Measurements from ENCODE around the gene CACNA2D2. TPM values are rescaled to one million over a fixed set of nuclear protein-coding genes. Genes with fewer than 3 reads are reported as not detected.

CACNA2D2 gene
- total RNA-seq, 1 experiment from 2014 or later, result 0.33 TPM

GRCh38 chr3:50327129-50327528 is 176.3 kb downstream of the CACNA2D2 start:
- DNase-seq (ENCODE audit: low spot score), result no peak

- DNase-seq (ENCODE audit: low spot score), result no peak
Measured at GRCh38 chr3:50326182-50326541, 177.3 kb downstream of the CACNA2D2 start.

- DNase-seq (ENCODE audit: low spot score), result no peak
Measured at GRCh38 chr3:50325497-50326181, 177.8 kb downstream of the CACNA2D2 start.

- no peak for DNase-seq (ENCODE audit: low spot score)
Measured at GRCh38 chr3:50325113-50325480, 178.3 kb downstream of the CACNA2D2 start.

- DNase-seq (ENCODE audit: low spot score), result peak; percentile 63
Measured at GRCh38 chr3:50324351-50325112, 178.9 kb downstream of the CACNA2D2 start.

GRCh38 chr3:50323614-50324199 is 179.7 kb downstream of the CACNA2D2 start:
- DNase-seq (ENCODE audit: low spot score), result no peak

GRCh38 chr3:50323092-50323600 is 180.3 kb downstream of the CACNA2D2 start:
- DNase-seq (ENCODE audit: low spot score), result no peak

- peak; percentile 36 for DNase-seq (ENCODE audit: low spot score)
Measured at GRCh38 chr3:50322386-50323091, 180.9 kb downstream of the CACNA2D2 start, which contains the start of gene HYAL2. Gene HYAL2, minus strand, starts transcription at chr3:50322745. Its CDS starts 2,256 bp downstream, at chr3:50320489.

GRCh38 chr3:50322115-50322385 is 181.4 kb downstream of the CACNA2D2 start:
- no peak for DNase-seq (ENCODE audit: low spot score)

- DNase-seq (ENCODE audit: low spot score), result peak; percentile 83
Measured at GRCh38 chr3:50321336-50322114, 181.9 kb downstream of the CACNA2D2 start.

GRCh38 chr3:50320853-50321335 is 182.5 kb downstream of the CACNA2D2 start:
- peak; percentile 52 for DNase-seq (ENCODE audit: low spot score)

GRCh38 chr3:50319894-50320625 is 183.4 kb downstream of the CACNA2D2 start:
- DNase-seq (ENCODE audit: low spot score), result no peak

GRCh38 chr3:50319181-50319893 is 184.1 kb downstream of the CACNA2D2 start:
- no peak for DNase-seq (ENCODE audit: low spot score)

GRCh38 chr3:50318615-50319014 is 184.8 kb downstream of the CACNA2D2 start:
- no peak for DNase-seq (ENCODE audit: low spot score)

GRCh38 chr3:50318163-50318562 is 185.3 kb downstream of the CACNA2D2 start:
- no peak for DNase-seq (ENCODE audit: low spot score)

GRCh38 chr3:50317300-50317699 is 186.1 kb downstream of the CACNA2D2 start:
- DNase-seq (ENCODE audit: low spot score), result peak; percentile 71

- peak; percentile 91 for DNase-seq (ENCODE audit: low spot score)
Measured at GRCh38 chr3:50316657-50317242, 186.7 kb downstream of the CACNA2D2 start.

GRCh38 chr3:50314816-50315215 is 188.6 kb downstream of the CACNA2D2 start:
- DNase-seq (ENCODE audit: low spot score), result no peak

- DNase-seq (ENCODE audit: low spot score), result no peak
Measured at GRCh38 chr3:50314342-50314741, 189.1 kb downstream of the CACNA2D2 start.
